ENCODE results near the gene TARS3. TPM values are rescaled to one million over a fixed set of nuclear protein-coding genes. Genes with fewer than 3 reads are reported as not detected.

The TARS3 gene
- total RNA-seq, 1 experiment from 2014 or later = 9.5 TPM

- peaks cover 10% of the 10 kb centered on the region for H3K4me1 Mint-ChIP-seq
- ChIA-PET CTCF (no interaction called here), POLR2A (no interaction called here)
- no peak overlapping the region for H3K4me3 Mint-ChIP-seq
- DNase-seq (ENCODE audit: low spot score) (no peak), ATAC-seq (no peak)
- H3K36me3 Mint-ChIP-seq = no peaks in the 10 kb centered on the region
- no peak overlapping the region for H3K27ac Mint-ChIP-seq
- TF ChIP-seq ZNF138 (CRISPR knock-in tag; conservative IDR thresholded peaks at IDR 0.05) = no peak
- no peak for TF ChIP-seq KAT7 (CRISPR knock-in tag; IDR thresholded peaks at IDR 0.05; ENCODE audit: borderline replicate concordance)
- TF ChIP-seq TCF7 (CRISPR knock-in tag; IDR thresholded peaks at IDR 0.05; ENCODE audit: low read depth) = no peak
- no peak for TF ChIP-seq ZBTB43 (CRISPR knock-in tag; IDR thresholded peaks at IDR 0.05)
- no peak for TF ChIP-seq IRF1 (CRISPR knock-in tag; IDR thresholded peaks at IDR 0.05)
- no peak for TF ChIP-seq ZNF396 (CRISPR knock-in tag; IDR thresholded peaks at IDR 0.05; ENCODE audit: borderline replicate concordance)
- no peak for TF ChIP-seq ARID4B (CRISPR knock-in tag; IDR thresholded peaks at IDR 0.05; ENCODE audit: borderline replicate concordance)
- TF ChIP-seq CREM (CRISPR knock-in tag; IDR thresholded peaks at IDR 0.05) = no peak
- no peak for TF ChIP-seq CREB1 (CRISPR knock-in tag; IDR thresholded peaks at IDR 0.05)
- TF ChIP-seq STAT6 (CRISPR knock-in tag; conservative IDR thresholded peaks at IDR 0.05; ENCODE audit: low read depth) = no peak
- TF ChIP-seq MLX (CRISPR knock-in tag; IDR thresholded peaks at IDR 0.05) = no peak
- no peak for TF ChIP-seq E2F1 (CRISPR knock-in tag; IDR thresholded peaks at IDR 0.05)
- no peak for TF ChIP-seq ETV6 (CRISPR knock-in tag; IDR thresholded peaks at IDR 0.05)
- TF ChIP-seq ZNF219 (CRISPR knock-in tag; IDR thresholded peaks at IDR 0.05; ENCODE audit: borderline replicate concordance) = no peak
- TF ChIP-seq AFF4 (CRISPR knock-in tag; IDR thresholded peaks at IDR 0.05; ENCODE audit: borderline replicate concordance) = no peak
- no peaks in the 10 kb centered on the region for H3K9me3 Mint-ChIP-seq
- peaks cover 6% of the 10 kb centered on the region; the same call in 1 of the 2 replicates for H3K27me3 Mint-ChIP-seq (ENCODE audit: low read depth)
Measured at GRCh38 chr15:101611007-101611406, 113.3 kb downstream of the TARS3 start.
